H9 (cell line): ENCODE results near the gene DNAH1. TPM values are rescaled to one million over a fixed set of nuclear protein-coding genes. Genes with fewer than 3 reads are reported as not detected.

Experiments
- DNase-seq: peaks from one replicate; pipeline ENCODE4 v3.0.0-alpha.2; 2017
- H2AFZ ChIP-seq: one replicate; pipeline ENCODE4 v1.6.1; 2013; ENCODE audit warnings: mild to moderate bottlenecking, low read length, control low read depth, moderate library complexity
- H2AK5ac ChIP-seq: 2 replicates; pipeline ENCODE4 v1.6.1; 2013; ENCODE audit warnings: low read length, control low read depth, mixed read lengths; ENCODE audit not compliant: insufficient read length
- H2BK120ac ChIP-seq: one replicate; pipeline ENCODE4 v1.6.1; 2013; ENCODE audit warnings: low read depth, mild to moderate bottlenecking, low read length, control low read depth, inconsistent platforms; ENCODE audit not compliant: poor library complexity, severe bottlenecking
- H2BK12ac ChIP-seq: 2 replicates; pipeline ENCODE4 v1.6.1; 2013; ENCODE audit warnings: low read length, control low read depth, mixed read lengths, low read depth; ENCODE audit not compliant: insufficient read length
- H2BK15ac ChIP-seq: 2 replicates; pipeline ENCODE4 v1.6.1; 2013; ENCODE audit warnings: low read depth, low read length, control low read depth
- H2BK20ac ChIP-seq: one replicate; pipeline ENCODE4 v1.6.1; 2013; ENCODE audit warnings: low read depth, mild to moderate bottlenecking, low read length, control low read depth, inconsistent platforms; ENCODE audit not compliant: poor library complexity, severe bottlenecking
- H2BK5ac ChIP-seq: 2 replicates; pipeline ENCODE4 v1.6.1; 2013; ENCODE audit warnings: low read length, control low read depth, mixed read lengths; ENCODE audit not compliant: insufficient read length
- H3K14ac ChIP-seq: 2 replicates; pipeline ENCODE4 v1.6.1; 2013; ENCODE audit warnings: low read length, control low read depth; ENCODE audit not compliant: insufficient read depth
- H3K18ac ChIP-seq: 2 replicates; pipeline ENCODE4 v1.6.1; 2013; ENCODE audit warnings: low read depth, mild to moderate bottlenecking, mixed read lengths, low read length, control low read depth; ENCODE audit not compliant: insufficient read length
- H3K23ac ChIP-seq: 2 replicates; pipeline ENCODE4 v1.6.1; 2013; ENCODE audit warnings: low read length, control low read depth, mixed read lengths, low read depth; ENCODE audit not compliant: insufficient read length
- H3K23me2 ChIP-seq: 2 replicates; pipeline ENCODE4 v1.6.1; 2013; ENCODE audit warnings: low read depth, mild to moderate bottlenecking, mixed read lengths, low read length, control low read depth; ENCODE audit not compliant: insufficient read length, poor library complexity, severe bottlenecking
- H3K27ac ChIP-seq: 2 replicates; pipeline ENCODE4 v1.5.1; 2013; ENCODE audit warnings: low read length, control low read depth, mixed read lengths, low read depth; ENCODE audit not compliant: insufficient read length
- H3K27me3 ChIP-seq: 2 replicates; pipeline ENCODE4 v1.6.1; 2013; ENCODE audit warnings: low read length, control low read depth, inconsistent platforms; ENCODE audit not compliant: insufficient read depth
- H3K4ac ChIP-seq: 2 replicates; pipeline ENCODE4 v1.6.1; 2013; ENCODE audit warnings: low read depth, mild to moderate bottlenecking, control low read depth, inconsistent platforms, low read length, moderate library complexity
- H3K4me1 ChIP-seq: 2 replicates; pipeline ENCODE4 v1.6.1; 2013; ENCODE audit warnings: low read length, control low read depth, inconsistent platforms; ENCODE audit not compliant: insufficient read depth
- H3K4me2 ChIP-seq: 2 replicates; pipeline ENCODE4 v1.6.1; 2013; ENCODE audit warnings: low read length, control low read depth, mixed read lengths; ENCODE audit not compliant: insufficient read length, insufficient read depth
- H3K56ac ChIP-seq: 2 replicates; pipeline ENCODE4 v1.6.1; 2013; ENCODE audit warnings: low read depth, mild to moderate bottlenecking, mixed read lengths, low read length, control low read depth; ENCODE audit not compliant: insufficient read length
- H3K79me1 ChIP-seq: 2 replicates; pipeline ENCODE4 v1.6.1; 2013; ENCODE audit warnings: low read depth, mild to moderate bottlenecking, moderate library complexity, low read length, control low read depth, inconsistent platforms; ENCODE audit not compliant: insufficient read depth, poor library complexity, severe bottlenecking
- H3K79me2 ChIP-seq: 2 replicates; pipeline ENCODE4 v1.6.1; 2013; ENCODE audit warnings: low read length, control low read depth, inconsistent platforms; ENCODE audit not compliant: insufficient read depth
- H3K9ac ChIP-seq: 2 replicates; pipeline ENCODE4 v1.6.1; 2013; ENCODE audit warnings: low read length, control low read depth, mixed read lengths; ENCODE audit not compliant: insufficient read length; ENCODE audit errors: extremely low read depth
- H3K9me3 ChIP-seq: one replicate; pipeline ENCODE4 v1.6.1; 2013; ENCODE audit warnings: low read depth, low read length, inconsistent platforms; ENCODE audit not compliant: control insufficient read depth
- H3T11ph ChIP-seq: one replicate; pipeline ENCODE4 v1.6.1; 2013; ENCODE audit warnings: mild to moderate bottlenecking, low read length, control low read depth, inconsistent platforms
- H4K20me1 ChIP-seq: one replicate; pipeline ENCODE4 v1.6.1; 2013; ENCODE audit not compliant: control insufficient read depth, insufficient read length, insufficient read depth
- H4K5ac ChIP-seq: 2 replicates; pipeline ENCODE4 v1.6.1; 2013; ENCODE audit warnings: low read depth, mild to moderate bottlenecking, mixed read lengths, low read length, control low read depth; ENCODE audit not compliant: insufficient read length
- H4K8ac ChIP-seq: replicated peaks from 2 replicates; pipeline ENCODE4 v1.6.1; 2013; ENCODE audit warnings: low read length, control low read depth, mixed read lengths, low read depth; ENCODE audit not compliant: insufficient read length
- H4K91ac ChIP-seq: 2 replicates; pipeline ENCODE4 v1.6.1; 2013; ENCODE audit warnings: low read depth, mild to moderate bottlenecking, moderate library complexity, mixed read lengths, low read length, control low read depth; ENCODE audit not compliant: insufficient read length
- H3K27ac Mint-ChIP-seq, 3 experiments: 2 replicates in 2 of 3; 3 replicates in 1 of 3; pipeline ENCODE4 v1.8.0; 2020 to 2021; ENCODE audit warnings: mixed read lengths in 3 of 3, mild to moderate bottlenecking in 1 of 3, moderate library complexity in 1 of 3
- H3K27me3 Mint-ChIP-seq: 2 replicates; pipeline ENCODE4 v1.8.0; 2021; ENCODE audit warnings: low read depth, mild to moderate bottlenecking, moderate library complexity, mixed read lengths
- H3K36me3 Mint-ChIP-seq, 3 experiments: 2 replicates in 2 of 3; 3 replicates in 1 of 3; pipeline ENCODE4 v1.8.0; 2020 to 2021; ENCODE audit warnings: low read depth in 3 of 3, mixed read lengths in 3 of 3; ENCODE audit not compliant: insufficient read depth in 1 of 3
- H3K4me1 Mint-ChIP-seq, 2 experiments: 2 replicates each; pipeline ENCODE4 v1.8.0; 2020; ENCODE audit warnings: mixed read lengths in 2 of 2
- H3K4me3 Mint-ChIP-seq, 2 experiments: 2 replicates in 1 of 2; 3 replicates in 1 of 2; pipeline ENCODE4 v1.8.0; 2020 to 2021; ENCODE audit warnings: mild to moderate bottlenecking in 2 of 2, mixed read lengths in 2 of 2, moderate library complexity in 1 of 2
- H3K9me3 Mint-ChIP-seq, 2 experiments: 2 replicates in 1 of 2; 3 replicates in 1 of 2; pipeline ENCODE4 v1.8.0; 2020; ENCODE audit warnings: mild to moderate bottlenecking in 2 of 2, mixed read lengths in 2 of 2, moderate library complexity in 1 of 2
- CTCF ChIP-seq: fragments of 200-600 bp; sonication (generic); conservative IDR thresholded peaks from 3 replicates; pipeline ENCODE4 v1.8.0; 2021; ENCODE audit warnings: antibody characterized with exemption, mild to moderate bottlenecking
- whole genome bisulfite sequencing: extraction: QIAGEN DNeasy Blood & Tissue Kit; methylation state at CpG from one replicate; pipeline ENCODE4 v1.1.7; 2013; ENCODE audit warnings: missing lambda C conversion rate, low lambda C conversion rate, mixed read lengths; ENCODE audit not compliant: insufficient read length; ENCODE audit errors: extremely low coverage; 5-methylcytosine and 5-hydroxymethylcytosine counted together
- total RNA-seq: library from RNA; stranded (reverse); gene quantifications from 2 replicates; pipeline ENCODE4 v1.2.1, GENCODE V29; 2021

The DNAH1 gene
- total RNA-seq, 1 experiment from 2014 or later, result 2.0 TPM

- Histone ChIP-seq H3T11ph (no peak overlapping the region), H3K4me1 (no peaks in the 10 kb centered on the region), H2BK5ac (no peak overlapping the region), H3K9me3 (no peaks in the 10 kb centered on the region), H3K4me2 (no peak overlapping the region), H3K23ac (no peak overlapping the region), H3K9ac (no peak overlapping the region), H3K14ac (no peak overlapping the region), H4K20me1 (no peaks in the 10 kb centered on the region), H2AK5ac (no peak overlapping the region), H3K79me2 (no peaks in the 10 kb centered on the region), H3K79me1 (no peaks in the 10 kb centered on the region), H4K91ac (no peak overlapping the region), H3K27ac (no peak overlapping the region), H3K23me2 (peaks cover 6% of the 10 kb centered on the region), H2BK20ac (no peak overlapping the region), H3K56ac (no peak overlapping the region), H4K5ac (no peak overlapping the region), H3K27me3 (peaks cover 2% of the 10 kb centered on the region; the same call in 1 of the 2 replicates), H2BK15ac (no peak overlapping the region), H2AFZ (no peak overlapping the region), H3K18ac (no peak overlapping the region), H2BK120ac (no peak overlapping the region), H3K4ac (no peak overlapping the region), H2BK12ac (no peak overlapping the region), H4K8ac (no peak overlapping the region)
- Mint-ChIP-seq H3K4me3 (no peak overlapping the region), H3K27ac (no peak overlapping the region), H3K9me3 (no peaks in the 10 kb centered on the region), H3K36me3 (no peaks in the 10 kb centered on the region; a peak in 1 of 7 replicates), H3K27me3 (peaks cover 32% of the 10 kb centered on the region), H3K4me1 (peaks cover 5 to 10% of the 10 kb centered on the region in 2 experiments)
- WGBS, result no CpG with 5 or more reads among the region's 5 CpGs
- TF ChIP-seq CTCF, result no peak
- no peak for DNase-seq
Observed at GRCh38 chr3:52321481-52321880, 5.4 kb downstream of the DNAH1 start.
